ENCODE data around the gene SLC22A5. TPM values are rescaled to one million over a fixed set of nuclear protein-coding genes. Genes with fewer than 3 reads are reported as not detected.

Gene SLC22A5
- total and polyA plus RNA-seq, 2 of the 8 experiments (the other 6 are each of a cell fraction or from before 2014, with no cell fraction given) = 4.0 to 9.0 TPM

GRCh38 chr5:132435886-132436285 lies 66.4 kb downstream of the SLC22A5 start:
- no peak overlapping the region for H4K91ac ChIP-seq (replicated peaks; ENCODE audit: insufficient read length, low read length)
- no peak overlapping the region for H4K5ac ChIP-seq (ENCODE audit: insufficient read length, low read depth, low read length)
- H3K23me2 ChIP-seq (ENCODE audit: low read depth, low read length) = no peaks in the 10 kb centered on the region
- H3K79me1 ChIP-seq (ENCODE audit: low read depth, low read length) = no peaks in the 10 kb centered on the region
- no peak overlapping the region for H3K9ac ChIP-seq (replicated peaks in 1 of 4; ENCODE audit: extremely low read depth in 1 of 4, low read depth in 3 of 4, low read length in 3 of 4)
- no peak overlapping the region for H2BK5ac ChIP-seq (ENCODE audit: low read depth, low read length)
- H2BK15ac ChIP-seq (ENCODE audit: low read length) = no peak overlapping the region
- no peak for TF ChIP-seq CEBPB (IDR thresholded peaks at IDR 0.05; ENCODE audit: low read depth, low read length)
- TF ChIP-seq CHD2 (IDR thresholded peaks at IDR 0.05; ENCODE audit: low read length) = no peak
- TF ChIP-seq NANOG (IDR thresholded peaks at IDR 0.05; ENCODE audit: insufficient read depth, low read depth, low read length, poor library complexity, severe bottlenecking) = no peak
- TF ChIP-seq SUZ12 (IDR thresholded peaks at IDR 0.05; ENCODE audit: low read length) = no peak
- TF ChIP-seq SIRT6 (IDR thresholded peaks at IDR 0.05; ENCODE audit: low read length) = no peak
- no peak overlapping the region for H3K56ac ChIP-seq (replicated peaks; ENCODE audit: insufficient read length, low read depth, low read length)
- H3K79me2 ChIP-seq (ENCODE audit: control insufficient read depth in 1 of 2, insufficient read depth in 2 of 2, low read length in 2 of 2) = no peaks in the 10 kb centered on the region
- no peaks in the 10 kb centered on the region for H3K9me3 ChIP-seq (ENCODE audit: insufficient read depth in 2 of 2, low read depth in 1 of 2, low read length in 1 of 2)
- no peak overlapping the region for H2BK120ac ChIP-seq (replicated peaks; ENCODE audit: low read depth, low read length)
- H4K20me1 ChIP-seq (replicated peaks in 1 of 2; ENCODE audit: control insufficient read depth in 1 of 2, insufficient read depth in 2 of 2, low read length in 2 of 2) = no peaks in the 10 kb centered on the region
- no peaks in the 10 kb centered on the region for H3K36me3 ChIP-seq (ENCODE audit: control insufficient read depth in 2 of 4, insufficient read depth in 4 of 4, low read length in 3 of 4)
- no peak overlapping the region for H4K8ac ChIP-seq (ENCODE audit: extremely low read depth, insufficient read depth, low read length)
- H3K4ac ChIP-seq (replicated peaks; ENCODE audit: insufficient read length, low read depth, low read length) = no peak overlapping the region
- WGBS, 2 experiments (ENCODE audit: extremely low coverage in 1 of 2, insufficient coverage in 1 of 2, insufficient read length in 1 of 2, insufficient replicate concordance in 2 of 2, low coverage in 1 of 2, low lambda C conversion rate in 2 of 2, missing lambda C conversion rate in 1 of 2) = 90% methylated on average over 2 of the region's 2 CpGs; no CpG with 5 or more reads in 1 of the 2 experiments
- no peaks in the 10 kb centered on the region; a peak in 1 of 7 replicates for H3K27me3 ChIP-seq (replicated peaks in 1 of 4; ENCODE audit: control insufficient read depth in 3 of 4, extremely low read depth in 1 of 4, insufficient read depth in 3 of 4, low read length in 3 of 4)
- H3K4me2 ChIP-seq (ENCODE audit: insufficient read depth in 1 of 2, low read depth in 2 of 2, low read length in 2 of 2) = no peak overlapping the region; a peak in 1 of 4 replicates
- no peak overlapping the region for H2AFZ ChIP-seq (ENCODE audit: low read length)
- H3K4me1 ChIP-seq (replicated peaks in 1 of 4; ENCODE audit: control insufficient read depth in 3 of 4, insufficient read depth in 4 of 4, low read length in 3 of 4) = peaks cover 0 to 7% (median 4%) of the 10 kb centered on the region in 4 experiments; a peak in 3 of 7 replicates
- DNase-seq (ENCODE audit: low read depth in 1 of 2, low spot score in 2 of 2) (no peak), FAIRE-seq (no peak)
- no peak overlapping the region for H3K4me3 ChIP-seq (ENCODE audit: extremely low read depth in 1 of 4, insufficient read depth in 2 of 4, low read depth in 3 of 4, low read length in 4 of 4)
- no peak overlapping the region for H3K14ac ChIP-seq (ENCODE audit: insufficient read length)
- no peak overlapping the region for H3K23ac ChIP-seq (ENCODE audit: insufficient read length)
- CTCF ChIA-PET (ENCODE audit: partially characterized antibody) = interaction anchor here (0.7 to 3.1 kb wide), 4 partner anchors 9 to 40 kb away, joined by 3 to 20 read pairs (median 4); no protein-coding TSS in a partner anchor
- H2BK12ac ChIP-seq (ENCODE audit: low read depth, low read length) = no peak overlapping the region
- H3K27ac ChIP-seq (ENCODE audit: low read depth, low read length) = no peak overlapping the region
- H2BK20ac ChIP-seq (ENCODE audit: low read length) = no peak overlapping the region
- no peak overlapping the region for H3K18ac ChIP-seq (ENCODE audit: extremely low read depth, low read length)
- no peak overlapping the region for H2AK5ac ChIP-seq (ENCODE audit: low read depth, low read length)
- POLR2A ChIA-PET (ENCODE audit: partially characterized antibody) = interaction anchor here (1.0 to 3.8 kb wide), 4 partner anchors 10 to 54 kb away, joined by 3 to 11 read pairs (median 6); partner anchors contain the start of gene IRF1

Measured in H1 (cell line).